HEK293T (cell line): ENCODE data around the gene ADAM11.

ENCODE experiments used
- CTCF ChIA-PET: fragments of 350-600 bp; formaldehyde crosslinking; extraction: SDS; loops from one replicate; lab custom pipeline; 2021; ENCODE audit warnings: antibody characterized with exemption, inconsistent platforms; lab: Yijun Ruan, JAX
- POLR2A ChIA-PET: fragments of 350-600 bp; formaldehyde crosslinking; extraction: SDS; loops from one replicate; lab custom pipeline; 2020; ENCODE audit warnings: antibody characterized with exemption, inconsistent platforms; lab: Yijun Ruan, JAX
- DNase-seq: peaks from one replicate; pipeline ENCODE4 v3.0.0; 2012; ENCODE audit warnings: mixed read lengths; ENCODE audit errors: extremely low spot score
- ARNT ChIP-seq: fragments of 450-650 bp; IDR thresholded peaks from 2 replicates; pipeline ENCODE4 v1.6.1; 2017; ENCODE audit warnings: mild to moderate bottlenecking
- BHLHE40 ChIP-seq: fragments of 450-650 bp; IDR thresholded peaks from 2 replicates; pipeline ENCODE4 v1.6.1; 2016; ENCODE audit warnings: mild to moderate bottlenecking, moderate library complexity, borderline replicate concordance
- CTBP1 ChIP-seq: fragments of 450-650 bp; IDR thresholded peaks from 2 replicates; pipeline ENCODE4 v1.6.1; 2016; ENCODE audit warnings: borderline replicate concordance
- ELF4 ChIP-seq: fragments of 450-650 bp; IDR thresholded peaks from 2 replicates; pipeline ENCODE4 v1.6.1; 2017; ENCODE audit warnings: antibody characterized with exemption
- FOXA1 ChIP-seq: fragments of 450-650 bp; IDR thresholded peaks from 2 replicates; pipeline ENCODE4 v1.6.1; 2016; ENCODE audit warnings: mild to moderate bottlenecking
- FOXK2 ChIP-seq: fragments of 450-650 bp; IDR thresholded peaks from 2 replicates; pipeline ENCODE4 v1.6.1; 2016; ENCODE audit warnings: mild to moderate bottlenecking
- FOXM1 ChIP-seq: fragments of 450-650 bp; IDR thresholded peaks from 2 replicates; pipeline ENCODE4 v1.6.1; 2017; ENCODE audit warnings: mild to moderate bottlenecking, borderline replicate concordance
- HDGF ChIP-seq: fragments of 450-650 bp; IDR thresholded peaks from 2 replicates; pipeline ENCODE4 v1.6.1; 2017; ENCODE audit warnings: antibody characterized with exemption, borderline replicate concordance
- L3MBTL2 ChIP-seq: fragments of 450-650 bp; conservative IDR thresholded peaks from 2 replicates; pipeline ENCODE4 v1.6.1; 2016; ENCODE audit warnings: mild to moderate bottlenecking
- LEF1 ChIP-seq: fragments of 450-650 bp; IDR thresholded peaks from 2 replicates; pipeline ENCODE4 v1.6.1; 2017; ENCODE audit warnings: mild to moderate bottlenecking, borderline replicate concordance
- NFRKB ChIP-seq: fragments of 450-650 bp; IDR thresholded peaks from 2 replicates; pipeline ENCODE4 v1.6.1; 2016; ENCODE audit warnings: mild to moderate bottlenecking, moderate library complexity
- PKNOX1 ChIP-seq: fragments of 450-650 bp; IDR thresholded peaks from 2 replicates; pipeline ENCODE4 v1.6.1; 2016
- SP1 ChIP-seq: fragments of 450-650 bp; IDR thresholded peaks from 2 replicates; pipeline ENCODE4 v1.6.1; 2017
- SUZ12 ChIP-seq: fragments of 450-650 bp; IDR thresholded peaks from 2 replicates; pipeline ENCODE4 v1.6.1; 2016; ENCODE audit warnings: mild to moderate bottlenecking
- TARDBP ChIP-seq: fragments of 450-650 bp; IDR thresholded peaks from 2 replicates; pipeline ENCODE4 v1.6.1; 2016
- ZNF384 ChIP-seq: fragments of 450-650 bp; IDR thresholded peaks from 2 replicates; pipeline ENCODE4 v1.6.1; 2016

ADAM11 gene

GRCh38 chr17:44772308-44773045 is 13.7 kb downstream of the ADAM11 start:
- ChIA-PET CTCF (no interaction called here), POLR2A (interaction anchor here (1.1 kb wide), 1 partner anchor 13 kb away, joined by 3 read pairs; no protein-coding TSS in a partner anchor)
- TF ChIP-seq NFRKB: no peak
- no peak for TF ChIP-seq SP1
- TF ChIP-seq CTBP1: no peak
- TF ChIP-seq L3MBTL2: no peak
- no peak for TF ChIP-seq FOXA1
- TF ChIP-seq FOXK2: no peak
- no peak for TF ChIP-seq PKNOX1
- no peak for TF ChIP-seq SUZ12
- no peak for TF ChIP-seq HDGF
- no peak for TF ChIP-seq FOXM1
- no peak for TF ChIP-seq ELF4
- TF ChIP-seq TARDBP: no peak
- no peak for TF ChIP-seq LEF1
- no peak for TF ChIP-seq BHLHE40
- no peak for TF ChIP-seq ZNF384
- no peak for TF ChIP-seq ARNT
- DNase-seq: no peak

GRCh38 chr17:44773140-44773539 is 14.4 kb downstream of the ADAM11 start:
- CTCF ChIA-PET: no interaction called here
- DNase-seq: no peak
- POLR2A ChIA-PET: interaction anchor here (1.1 kb wide), 1 partner anchor 13 kb away, joined by 3 read pairs; no protein-coding TSS in a partner anchor
- no peak for TF ChIP-seq TARDBP
- TF ChIP-seq SUZ12: no peak
- no peak for TF ChIP-seq ARNT
- no peak for TF ChIP-seq FOXM1
- TF ChIP-seq NFRKB: no peak
- TF ChIP-seq HDGF: no peak
- no peak for TF ChIP-seq CTBP1
- TF ChIP-seq ZNF384: no peak
- TF ChIP-seq BHLHE40: no peak
- no peak for TF ChIP-seq ELF4
- TF ChIP-seq LEF1: no peak
- TF ChIP-seq L3MBTL2: no peak
- TF ChIP-seq PKNOX1: no peak
- TF ChIP-seq FOXK2: no peak
- TF ChIP-seq FOXA1: no peak
- TF ChIP-seq SP1: no peak

- ChIA-PET CTCF (interaction anchor here (0.6 to 2.4 kb wide), 7 partner anchors 15 to 104 kb away, joined by 3 to 17 read pairs (median 5); no protein-coding TSS in a partner anchor), POLR2A (interaction anchor here (1.3 to 1.5 kb wide), 2 partner anchors 68 to 93 kb away, joined by 3 to 6 read pairs; no protein-coding TSS in a partner anchor)
- peak; percentile 92 for DNase-seq
- TF ChIP-seq PKNOX1: peak; percentile 17; the same call in 1 of the 2 replicates
- no peak for TF ChIP-seq SP1
- TF ChIP-seq HDGF: 0 out of 2 replicates have a peak, but pooled peaks have one; percentile 15
- no peak for TF ChIP-seq BHLHE40
- no peak for TF ChIP-seq FOXM1
Observed at GRCh38 chr17:44774271-44775135, 15.7 kb downstream of the ADAM11 start.

- ChIA-PET POLR2A (interaction anchor here (0.6 to 1.7 kb wide), 12 partner anchors 15 to 102 kb away, joined by 3 to 6 read pairs (median 3); partner anchors contain the start of gene CCDC43), CTCF (interaction anchor here (0.9 to 2.4 kb wide), 8 partner anchors 10 to 360 kb away, joined by 3 to 17 read pairs (median 4); partner anchors contain the start of gene ACBD4)
- TF ChIP-seq FOXM1 (no peak), NFRKB (no peak), CTBP1 (peak; percentile 31; the same call in 1 of the 2 replicates), L3MBTL2 (peak; percentile 80), HDGF (peak; percentile 91; the same call in 1 of the 2 replicates)
Observed at GRCh38 chr17:44775136-44775837, 16.5 kb downstream of the ADAM11 start.

More at GRCh38 chr17:44775136-44775837, 16.5 kb downstream of the ADAM11 start:
- peak; percentile 99 for DNase-seq
